Progenitor cell of endocrine pancreas (in vitro differentiated cells): ENCODE results near the gene APOBEC3B. TPM values are rescaled to one million over a fixed set of nuclear protein-coding genes. Genes with fewer than 3 reads are reported as not detected.

Experiments used
- DNase-seq: peaks from one replicate; pipeline ENCODE4 v3.0.0; 2021; ENCODE audit warnings: low spot score; ENCODE audit not compliant: unreplicated experiment
- H3K27ac Mint-ChIP-seq: 2 replicates; pipeline ENCODE4 v1.8.0; 2021; ENCODE audit warnings: mild to moderate bottlenecking, moderate library complexity, mixed read lengths
- H3K27me3 Mint-ChIP-seq: 2 replicates; pipeline ENCODE4 v1.8.0; 2021; ENCODE audit warnings: mixed read lengths
- H3K36me3 Mint-ChIP-seq: 2 replicates; pipeline ENCODE4 v1.8.0; 2022; ENCODE audit warnings: mixed read lengths; ENCODE audit not compliant: insufficient read depth
- H3K4me1 Mint-ChIP-seq: 2 replicates; pipeline ENCODE4 v1.8.0; 2021; ENCODE audit warnings: low read depth, mixed read lengths
- H3K4me3 Mint-ChIP-seq: 2 replicates; pipeline ENCODE4 v1.8.0; 2021; ENCODE audit warnings: low read depth, mild to moderate bottlenecking, moderate library complexity, mixed read lengths
- H3K9me3 Mint-ChIP-seq: 2 replicates; pipeline ENCODE4 v1.8.0; 2021; ENCODE audit warnings: low read depth, mixed read lengths
- CTCF ChIP-seq: fragments of 200-600 bp; sonication (generic); IDR thresholded peaks from one replicate; pipeline ENCODE4 v1.5.0; 2021; ENCODE audit warnings: antibody characterized with exemption, mild to moderate bottlenecking; ENCODE audit not compliant: unreplicated experiment
- total RNA-seq: library from RNA; stranded (reverse); gene quantifications from 2 replicates; pipeline ENCODE4 v1.2.1, GENCODE V29; 2021

APOBEC3B gene
- total RNA-seq, 1 donor from 2014 or later = 10.1 TPM

- H3K4me3 Mint-ChIP-seq = no peak overlapping the region
Measured at GRCh38 chr22:38937541-38937940, 44.6 kb upstream of the APOBEC3B start.

GRCh38 chr22:38938221-38938620, 43.9 kb upstream of the APOBEC3B start:
- Mint-ChIP-seq H3K27me3 (peaks cover 45% of the 10 kb centered on the region), H3K9me3 (no peaks in the 10 kb centered on the region), H3K27ac (no peak overlapping the region), H3K4me1 (no peaks in the 10 kb centered on the region), H3K4me3 (no peak overlapping the region), H3K36me3 (no peaks in the 10 kb centered on the region)
- no peak for TF ChIP-seq CTCF
- DNase-seq = no peak

More at GRCh38 chr22:38937541-38937940, 44.6 kb upstream of the APOBEC3B start:
- Mint-ChIP-seq H3K4me1 (no peaks in the 10 kb centered on the region), H3K27me3 (peaks cover 42% of the 10 kb centered on the region), H3K36me3 (no peaks in the 10 kb centered on the region), H3K27ac (no peak overlapping the region), H3K9me3 (no peaks in the 10 kb centered on the region)
- TF ChIP-seq CTCF = no peak
- no peak for DNase-seq

GRCh38 chr22:38938925-38939324, 43.2 kb upstream of the APOBEC3B start:
- H3K27me3 Mint-ChIP-seq = peaks cover 50% of the 10 kb centered on the region
- no peak overlapping the region for H3K4me3 Mint-ChIP-seq
- no peak for TF ChIP-seq CTCF
- no peaks in the 10 kb centered on the region for H3K9me3 Mint-ChIP-seq
- peaks cover under 1% of the 10 kb centered on the region for H3K4me1 Mint-ChIP-seq
- H3K36me3 Mint-ChIP-seq = no peaks in the 10 kb centered on the region
- no peak for DNase-seq
- H3K27ac Mint-ChIP-seq = no peak overlapping the region

GRCh38 chr22:38940811-38941384, 41.2 kb upstream of the APOBEC3B start:
- peaks cover 1% of the 10 kb centered on the region for H3K4me1 Mint-ChIP-seq
- no peaks in the 10 kb centered on the region for H3K9me3 Mint-ChIP-seq
- no peak for DNase-seq
- peaks cover 55% of the 10 kb centered on the region for H3K27me3 Mint-ChIP-seq
- no peak overlapping the region for H3K27ac Mint-ChIP-seq
- no peak overlapping the region for H3K4me3 Mint-ChIP-seq
- no peaks in the 10 kb centered on the region for H3K36me3 Mint-ChIP-seq
- TF ChIP-seq CTCF = no peak

- Mint-ChIP-seq H3K9me3 (no peaks in the 10 kb centered on the region), H3K27ac (no peak overlapping the region), H3K4me1 (peaks cover 1% of the 10 kb centered on the region), H3K36me3 (no peaks in the 10 kb centered on the region), H3K27me3 (peaks cover 57% of the 10 kb centered on the region), H3K4me3 (no peak overlapping the region)
- no peak for DNase-seq
- no peak for TF ChIP-seq CTCF
Measured at GRCh38 chr22:38941488-38941987, 40.6 kb upstream of the APOBEC3B start.
